ENCODE data around the gene WDFY4. TPM values are rescaled to one million over a fixed set of nuclear protein-coding genes. Genes with fewer than 3 reads are reported as not detected.

Gene WDFY4
- total RNA-seq, 1 experiment from 2014 or later, result not detected

DNA sequence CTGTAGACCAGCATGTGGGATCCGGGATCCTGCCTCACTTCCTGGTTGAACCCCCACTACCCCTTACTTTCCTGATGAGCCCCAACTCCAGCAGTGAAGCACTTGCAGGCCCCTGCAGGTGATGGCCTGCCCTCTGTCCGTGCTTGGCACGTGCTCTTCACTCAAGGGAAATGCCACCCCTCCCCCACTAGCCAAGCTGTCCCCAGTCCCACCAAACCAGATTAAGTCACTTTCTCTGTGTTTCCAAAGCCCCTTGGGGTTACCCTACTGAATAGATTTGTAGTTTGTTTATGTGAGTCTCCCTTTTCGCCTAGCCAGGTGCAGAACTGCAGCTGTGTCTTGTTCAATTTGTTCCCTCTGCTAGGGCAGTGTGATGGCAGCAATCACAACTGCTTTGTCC lies 121.7 kb downstream of the WDFY4 start:
- H4K91ac ChIP-seq (ENCODE audit: insufficient read length, low read depth, low read length), result no peak overlapping the region
- Mint-ChIP-seq H3K9me3 (no peaks in the 10 kb centered on the region), H3K4me3 (no peak overlapping the region; a peak in 1 of 5 replicates), H3K4me1 (peaks cover 15 to 26% of the 10 kb centered on the region in 2 experiments), H3K27ac (peak overlapping the region in 2 of 3 experiments; percentile 49 to 88; a peak in 2 of 7 replicates), H3K36me3 (ENCODE audit: insufficient read depth in 1 of 3, low read depth in 3 of 3) (no peaks in the 10 kb centered on the region), H3K27me3 (ENCODE audit: low read depth) (no peaks in the 10 kb centered on the region; the same call in 1 of the 2 replicates)
- H2BK120ac ChIP-seq (ENCODE audit: low read depth, low read length, poor library complexity, severe bottlenecking), result no peak overlapping the region
- no peak overlapping the region for H3T11ph ChIP-seq (ENCODE audit: low read length)
- no peak overlapping the region for H3K23ac ChIP-seq (ENCODE audit: insufficient read length, low read depth, low read length)
- H2AK5ac ChIP-seq (ENCODE audit: insufficient read length, low read length), result no peak overlapping the region
- H3K23me2 ChIP-seq (ENCODE audit: insufficient read length, low read depth, low read length, poor library complexity, severe bottlenecking), result no peaks in the 10 kb centered on the region
- H3K18ac ChIP-seq (ENCODE audit: insufficient read length, low read depth, low read length), result no peak overlapping the region
- H2BK12ac ChIP-seq (ENCODE audit: insufficient read length, low read depth, low read length), result no peak overlapping the region
- TF ChIP-seq, protein P1, sequence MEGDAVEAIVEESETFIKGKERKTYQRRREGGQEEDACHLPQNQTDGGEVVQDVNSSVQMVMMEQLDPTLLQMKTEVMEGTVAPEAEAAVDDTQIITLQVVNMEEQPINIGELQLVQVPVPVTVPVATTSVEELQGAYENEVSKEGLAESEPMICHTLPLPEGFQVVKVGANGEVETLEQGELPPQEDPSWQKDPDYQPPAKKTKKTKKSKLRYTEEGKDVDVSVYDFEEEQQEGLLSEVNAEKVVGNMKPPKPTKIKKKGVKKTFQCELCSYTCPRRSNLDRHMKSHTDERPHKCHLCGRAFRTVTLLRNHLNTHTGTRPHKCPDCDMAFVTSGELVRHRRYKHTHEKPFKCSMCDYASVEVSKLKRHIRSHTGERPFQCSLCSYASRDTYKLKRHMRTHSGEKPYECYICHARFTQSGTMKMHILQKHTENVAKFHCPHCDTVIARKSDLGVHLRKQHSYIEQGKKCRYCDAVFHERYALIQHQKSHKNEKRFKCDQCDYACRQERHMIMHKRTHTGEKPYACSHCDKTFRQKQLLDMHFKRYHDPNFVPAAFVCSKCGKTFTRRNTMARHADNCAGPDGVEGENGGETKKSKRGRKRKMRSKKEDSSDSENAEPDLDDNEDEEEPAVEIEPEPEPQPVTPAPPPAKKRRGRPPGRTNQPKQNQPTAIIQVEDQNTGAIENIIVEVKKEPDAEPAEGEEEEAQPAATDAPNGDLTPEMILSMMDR (conservative IDR thresholded peaks at IDR 0.05), result no peak
- H3K4me1 ChIP-seq (ENCODE audit: insufficient read depth, low read length), result no peaks in the 10 kb centered on the region
- no peak overlapping the region for H4K8ac ChIP-seq (replicated peaks; ENCODE audit: insufficient read length, low read depth, low read length)
- no peaks in the 10 kb centered on the region for H3K79me1 ChIP-seq (ENCODE audit: insufficient read depth, low read depth, low read length, poor library complexity, severe bottlenecking)
- H3K27me3 ChIP-seq (ENCODE audit: insufficient read depth, low read length), result no peaks in the 10 kb centered on the region
- no peak for DNase-seq
- no peaks in the 10 kb centered on the region for H3K9me3 ChIP-seq (ENCODE audit: control insufficient read depth, low read depth, low read length)
- H3K27ac ChIP-seq (ENCODE audit: insufficient read length, low read depth, low read length), result no peak overlapping the region
- no peak overlapping the region for H2AFZ ChIP-seq (ENCODE audit: low read length)
- H4K5ac ChIP-seq (ENCODE audit: insufficient read length, low read depth, low read length), result no peak overlapping the region
- H3K79me2 ChIP-seq (ENCODE audit: insufficient read depth, low read length), result no peaks in the 10 kb centered on the region
- H3K14ac ChIP-seq (ENCODE audit: insufficient read depth, low read length), result no peak overlapping the region
- H3K4me2 ChIP-seq (ENCODE audit: insufficient read depth, insufficient read length, low read length), result no peak overlapping the region
- no peak overlapping the region for H2BK5ac ChIP-seq (ENCODE audit: insufficient read length, low read length)
- no CpG with 5 or more reads among the region's 4 CpGs for WGBS (ENCODE audit: extremely low coverage, insufficient read length, low lambda C conversion rate)
- H3K9ac ChIP-seq (ENCODE audit: extremely low read depth, insufficient read length, low read length), result no peak overlapping the region
- H4K20me1 ChIP-seq (ENCODE audit: control insufficient read depth, insufficient read depth, insufficient read length), result peaks cover 3% of the 10 kb centered on the region
- no peak overlapping the region for H3K56ac ChIP-seq (ENCODE audit: insufficient read length, low read depth, low read length)
- no peak overlapping the region for H3K4ac ChIP-seq (ENCODE audit: low read depth, low read length)
- H2BK20ac ChIP-seq (ENCODE audit: low read depth, low read length, poor library complexity, severe bottlenecking), result no peak overlapping the region
- no peak overlapping the region for H2BK15ac ChIP-seq (ENCODE audit: low read depth, low read length)

All from H9 (cell line).